GM21737 (cell line): ENCODE measurements around the gene EXOC2.

ENCODE experiments used
- ATAC-seq: cut with Tn5 transposase; IDR thresholded peaks from one replicate; pipeline ENCODE4 v1.9.1; 2021; ENCODE audit warnings: mild to moderate bottlenecking, moderate library complexity; ENCODE audit not compliant: unreplicated experiment

Gene EXOC2

DNA sequence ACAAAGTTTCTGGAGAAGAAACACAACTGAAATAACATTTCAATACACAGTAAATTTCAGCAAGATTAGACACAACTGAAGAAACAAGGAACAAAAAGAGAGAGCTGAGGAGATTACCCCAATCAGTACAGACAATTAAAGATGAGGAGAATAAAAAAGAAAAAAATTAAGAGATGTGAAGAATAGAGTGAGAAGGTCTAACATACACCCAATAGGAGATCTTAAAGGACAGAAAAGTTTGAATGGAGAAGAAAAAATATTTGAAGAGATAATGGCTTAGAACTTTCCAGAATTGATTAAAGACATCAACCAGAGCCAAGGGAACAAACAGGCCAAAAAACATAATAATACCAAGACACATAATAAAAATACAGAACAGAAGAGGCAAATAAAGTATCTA is 152.4 kb downstream of the EXOC2 start:
- ATAC-seq = no peak

DNA sequence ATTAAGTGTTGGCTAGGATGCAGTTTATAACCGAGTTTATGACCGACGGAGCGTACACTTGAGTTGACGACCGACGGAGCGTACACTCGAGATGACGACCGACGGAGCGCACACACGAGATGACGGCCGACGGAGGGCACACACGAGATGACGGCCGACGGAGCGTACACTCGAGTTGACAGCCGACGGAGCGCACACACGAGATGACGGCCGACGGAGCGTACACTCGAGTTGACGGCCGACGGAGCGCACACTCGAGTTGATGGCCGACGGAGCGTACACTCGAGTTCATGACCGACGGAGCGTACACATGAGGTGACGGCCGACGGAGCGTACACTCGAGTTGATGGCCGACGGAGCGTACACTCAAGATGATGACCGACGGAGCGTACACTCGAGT is 155.8 kb downstream of the EXOC2 start:
- no peak for ATAC-seq

DNA sequence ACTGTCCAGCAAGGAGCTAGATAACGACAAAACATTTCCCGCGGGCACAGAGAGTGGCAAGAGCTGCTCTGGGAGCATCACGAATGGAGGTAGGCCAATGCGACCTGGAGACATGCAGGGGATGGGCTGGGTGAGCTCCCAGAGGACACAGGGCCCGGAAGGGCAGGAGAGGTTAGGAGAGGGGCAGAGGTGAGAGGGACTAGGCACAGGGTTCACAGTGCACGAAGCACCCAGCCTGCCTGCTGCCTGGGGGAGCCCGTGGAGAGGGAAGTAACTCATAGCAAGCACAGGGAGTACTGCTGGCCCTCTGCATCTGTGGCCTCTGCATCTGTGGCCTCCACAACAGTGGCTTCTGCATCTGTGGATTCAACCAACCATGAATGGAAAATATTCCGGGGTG is 162.5 kb downstream of the EXOC2 start:
- ATAC-seq = no peak

DNA sequence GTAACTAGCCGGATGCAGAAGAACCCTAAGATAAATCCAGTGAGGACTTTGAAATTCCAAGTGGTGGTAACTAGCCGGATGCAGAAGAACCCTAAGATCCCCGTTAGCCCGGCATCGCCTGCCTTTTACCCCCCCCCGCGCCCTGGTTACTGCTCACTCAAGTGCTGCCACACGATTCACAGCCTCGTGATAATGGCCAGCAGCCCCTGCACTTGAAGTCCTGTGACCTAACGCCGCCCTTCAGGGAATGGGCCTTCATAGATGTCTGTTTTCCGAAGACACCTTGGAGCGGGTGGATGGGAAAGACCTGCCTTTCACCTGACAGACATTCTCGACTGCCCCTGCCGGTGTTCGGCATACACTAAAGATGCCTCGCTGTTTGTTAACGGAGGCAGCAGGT is 163.9 kb downstream of the EXOC2 start:
- ATAC-seq = no peak

DNA sequence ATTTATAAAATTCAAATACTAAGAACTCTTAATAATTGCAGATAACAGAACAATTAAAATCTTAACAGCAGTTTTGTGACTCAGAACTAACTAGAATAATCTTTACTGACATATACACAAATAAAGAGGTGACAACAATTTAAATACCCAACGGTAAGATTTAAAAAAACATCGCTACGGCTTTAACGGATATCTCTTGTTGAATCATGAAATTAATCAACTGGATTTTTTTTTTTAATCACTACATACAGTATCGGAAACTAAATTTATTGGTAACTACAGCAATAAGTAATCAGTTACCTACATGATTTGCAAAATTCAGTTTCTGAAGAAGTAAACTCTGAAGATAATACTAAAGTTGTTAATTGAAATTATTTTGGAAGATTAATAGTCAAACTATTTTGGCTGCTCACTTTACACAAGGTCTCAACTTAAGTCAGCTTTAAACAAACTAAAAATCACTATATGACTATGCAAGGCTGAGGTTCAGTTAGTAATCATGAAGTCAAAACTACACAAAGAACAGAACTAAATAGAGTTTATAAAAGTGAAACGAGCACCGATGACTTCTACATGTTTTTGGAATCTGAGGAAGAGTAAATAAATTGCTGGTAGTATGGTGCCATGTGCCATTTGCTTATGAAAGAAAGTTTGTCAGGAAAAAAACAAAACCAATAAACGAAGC is 164.8 kb downstream of the EXOC2 start:
- ATAC-seq = no peak

DNA sequence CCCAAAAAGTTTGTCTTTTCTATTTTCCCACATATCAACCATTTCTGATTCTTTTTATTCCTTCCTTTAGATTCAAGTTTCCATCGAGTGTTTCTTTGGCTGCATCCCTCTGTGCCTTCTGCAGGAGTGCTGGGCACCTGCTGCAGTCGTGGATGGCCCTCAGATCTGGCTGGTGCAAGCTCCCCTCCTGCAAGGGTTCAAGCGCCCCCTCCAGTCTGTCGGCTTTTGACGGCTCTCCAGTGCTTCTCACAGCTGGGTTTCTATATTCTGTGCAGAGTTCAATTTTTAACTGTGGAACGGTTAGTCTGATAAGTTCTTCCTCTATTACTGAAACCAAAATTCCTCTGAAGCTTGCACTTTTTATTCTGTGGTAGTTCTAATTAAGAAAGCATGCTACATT is 168.1 kb downstream of the EXOC2 start:
- no peak for ATAC-seq

DNA sequence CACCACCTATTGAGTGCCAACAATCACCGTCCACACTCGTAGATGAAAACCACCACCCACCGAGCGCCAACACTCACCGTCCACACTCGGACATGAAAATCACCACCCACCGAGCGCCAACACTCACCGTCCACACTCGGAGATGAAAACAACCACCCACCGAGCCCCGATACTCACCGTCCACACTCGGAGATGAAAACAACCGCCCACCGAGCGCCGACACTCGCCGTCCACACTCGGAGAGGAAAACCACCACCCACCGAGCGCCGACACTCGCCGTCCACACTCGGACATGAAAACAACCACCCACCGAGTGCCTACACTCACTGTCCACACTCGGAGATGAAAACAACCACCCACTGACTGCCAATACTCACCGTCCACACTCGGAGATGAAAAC is 172.1 kb downstream of the EXOC2 start:
- no peak for ATAC-seq

DNA sequence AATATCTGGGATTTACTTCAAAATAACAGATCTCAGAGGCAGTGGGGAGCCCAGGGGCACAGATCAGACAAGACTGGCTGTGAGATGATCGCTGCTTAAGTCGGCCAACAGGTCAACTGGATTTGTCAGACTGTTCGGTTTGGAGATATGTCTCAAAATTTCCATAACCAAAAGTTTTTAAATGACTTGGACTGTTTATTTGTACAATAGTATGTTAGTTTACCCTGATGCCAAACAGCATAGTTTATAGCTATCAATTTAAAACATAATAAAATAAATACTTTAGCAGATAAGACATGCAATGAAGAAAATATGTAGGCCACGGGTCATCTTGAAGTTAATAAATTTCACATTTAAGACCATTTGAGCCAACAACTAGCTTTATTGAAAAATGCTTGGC is 174.7 kb downstream of the EXOC2 start:
- no peak for ATAC-seq

DNA sequence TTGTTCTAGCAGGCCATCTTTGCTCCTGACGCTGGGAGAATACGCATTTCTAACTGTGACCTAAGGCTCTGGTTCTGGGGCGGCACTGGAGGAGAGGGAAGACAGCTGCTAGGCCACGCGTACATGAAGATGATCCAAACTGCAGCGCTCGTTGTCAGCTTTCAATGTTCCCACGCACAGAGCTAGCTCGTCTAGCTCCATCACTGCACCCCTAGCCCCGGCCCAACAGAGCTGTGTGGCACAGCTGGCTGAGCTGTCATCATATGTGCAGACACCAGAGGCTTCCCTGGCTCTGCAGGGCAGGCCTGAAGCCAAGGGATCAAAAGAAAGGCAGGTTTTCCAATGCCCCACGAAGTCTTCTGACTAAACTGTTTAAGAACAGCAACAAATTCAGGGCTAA is 176.7 kb downstream of the EXOC2 start:
- ATAC-seq = no peak

DNA sequence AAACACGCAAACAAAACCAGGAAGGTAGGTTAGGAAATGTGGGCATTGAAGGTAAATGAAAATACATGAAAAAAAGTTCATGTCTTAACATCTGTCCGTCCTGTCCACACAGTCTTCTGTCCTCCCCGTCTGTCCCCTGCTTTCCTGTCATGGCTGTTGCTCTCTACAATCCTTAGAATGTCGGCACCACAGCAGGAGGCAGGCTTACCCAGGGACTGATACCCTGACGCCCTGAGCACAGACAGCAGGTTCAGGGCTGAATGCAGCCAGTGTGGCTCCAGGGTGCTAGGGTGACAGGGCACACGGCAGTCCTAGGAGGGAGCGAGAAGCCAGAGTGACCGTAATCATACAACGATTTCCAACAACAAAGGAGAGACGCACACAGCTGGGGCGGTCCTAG is 177.7 kb downstream of the EXOC2 start:
- no peak for ATAC-seq

DNA sequence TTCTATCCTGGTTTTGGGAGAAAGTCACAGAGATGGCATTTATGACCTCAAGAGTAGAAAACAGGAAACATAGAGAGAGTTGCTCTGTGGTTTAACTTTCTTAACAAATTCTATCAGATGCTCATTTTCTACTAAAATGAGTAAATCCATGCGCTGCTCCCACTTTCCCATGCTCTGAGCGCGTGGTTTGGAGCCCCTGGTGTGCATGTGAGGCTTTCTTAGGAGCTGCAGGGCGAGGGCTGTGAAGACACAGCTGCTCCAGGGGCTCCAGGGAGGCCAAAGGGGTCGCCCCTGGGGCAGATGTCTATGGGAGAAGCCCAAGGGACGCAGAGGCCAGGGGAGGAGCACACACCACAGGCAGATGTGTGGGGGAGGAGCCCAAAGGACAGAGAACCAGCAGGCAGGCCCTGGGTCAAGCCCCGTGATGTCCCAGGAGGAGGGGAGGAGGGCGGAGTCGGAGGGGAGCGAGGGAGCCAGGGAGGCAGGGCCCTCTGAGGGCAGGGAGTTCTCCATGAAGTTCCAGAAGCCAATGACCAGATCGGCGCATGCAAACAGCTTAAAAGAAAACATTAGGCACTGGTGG is 178.5 kb downstream of the EXOC2 start:
- no peak for ATAC-seq

DNA sequence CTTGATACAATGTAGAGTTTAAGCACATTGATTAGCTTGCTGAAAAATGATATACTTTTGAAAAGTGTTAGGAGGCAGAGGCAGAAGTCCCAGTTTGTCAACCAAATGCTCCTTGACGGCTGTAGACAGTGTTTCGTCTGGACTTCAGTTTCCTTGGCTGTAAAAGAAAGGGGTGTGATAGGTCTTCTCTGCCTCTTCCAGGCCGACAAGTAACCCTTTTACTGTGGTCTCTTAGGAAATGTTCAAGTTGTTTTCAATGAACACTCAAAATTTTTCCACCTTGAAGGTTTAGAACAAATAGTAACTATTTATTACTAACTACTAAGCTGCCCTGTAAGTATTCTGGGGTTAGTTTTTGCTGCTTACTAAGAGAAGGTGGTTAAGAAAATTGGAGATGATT is 179.0 kb downstream of the EXOC2 start:
- ATAC-seq = no peak

DNA sequence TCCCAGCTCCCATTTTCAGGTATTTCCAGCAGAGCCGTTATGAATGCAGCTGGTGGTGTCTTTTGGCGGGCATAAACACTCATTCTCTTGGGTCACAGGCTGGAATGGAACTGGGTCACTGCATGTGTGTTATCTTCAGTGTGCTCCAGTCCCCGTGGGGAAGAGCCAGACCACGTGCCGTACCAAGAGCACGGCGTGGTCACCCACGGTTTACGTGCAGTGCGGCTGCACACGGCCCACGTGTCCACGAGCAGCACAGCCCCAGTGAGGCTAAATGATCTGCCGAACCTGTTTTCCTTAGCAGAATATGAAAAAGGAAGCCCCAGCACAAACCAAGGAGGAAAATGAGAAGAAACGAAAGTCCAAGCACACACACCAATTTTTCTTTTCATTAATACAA is 179.9 kb downstream of the EXOC2 start:
- ATAC-seq = no peak

DNA sequence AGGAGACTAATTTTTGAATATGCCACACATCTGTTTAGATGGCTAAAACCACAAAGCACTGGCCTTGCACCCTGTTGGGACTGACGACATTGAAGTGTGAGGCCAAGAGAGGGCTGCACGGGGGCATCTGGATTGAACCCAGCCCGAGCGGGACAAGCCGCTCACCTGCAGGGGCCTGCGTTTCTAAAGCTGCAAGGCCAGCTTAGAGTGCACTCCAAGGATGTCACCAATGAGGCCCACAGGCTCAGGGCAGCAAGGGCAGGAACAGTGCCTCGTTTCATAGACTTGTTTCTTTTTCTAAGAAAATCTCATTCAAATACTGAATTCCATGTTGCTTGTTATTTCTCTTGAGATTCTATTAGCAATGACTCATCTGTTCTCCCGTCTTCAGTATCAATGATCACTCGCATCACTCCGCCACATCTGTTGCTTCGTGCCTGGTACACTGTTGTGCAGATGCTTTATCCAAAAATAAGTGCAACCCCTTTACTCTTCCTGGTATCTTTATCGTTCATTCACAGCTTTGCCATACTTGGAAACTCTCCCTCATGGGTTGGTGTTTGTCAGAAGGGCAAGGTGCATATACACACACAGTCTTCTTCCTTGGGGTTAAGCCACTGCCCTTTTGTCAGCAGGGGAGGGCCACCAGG is 181.3 kb downstream of the EXOC2 start:
- no peak for ATAC-seq

DNA sequence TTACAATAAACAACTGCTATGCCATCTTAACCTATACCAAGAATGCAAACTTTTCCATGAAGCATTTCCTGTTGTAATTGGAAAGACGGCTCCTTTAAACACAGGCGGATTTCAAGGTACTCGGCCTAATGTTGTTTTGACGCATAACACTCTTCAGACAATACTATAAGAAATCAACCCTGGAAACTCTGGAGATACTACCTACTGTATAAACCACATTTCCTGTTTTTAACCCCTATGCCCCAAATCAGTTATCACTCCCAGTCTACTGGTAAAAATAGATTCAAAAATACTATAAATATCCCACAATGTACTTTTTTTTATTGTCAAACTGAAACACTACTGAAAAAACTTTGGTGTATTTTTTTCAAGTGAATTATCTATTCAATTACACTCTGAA is 183.3 kb downstream of the EXOC2 start:
- ATAC-seq = no peak

DNA sequence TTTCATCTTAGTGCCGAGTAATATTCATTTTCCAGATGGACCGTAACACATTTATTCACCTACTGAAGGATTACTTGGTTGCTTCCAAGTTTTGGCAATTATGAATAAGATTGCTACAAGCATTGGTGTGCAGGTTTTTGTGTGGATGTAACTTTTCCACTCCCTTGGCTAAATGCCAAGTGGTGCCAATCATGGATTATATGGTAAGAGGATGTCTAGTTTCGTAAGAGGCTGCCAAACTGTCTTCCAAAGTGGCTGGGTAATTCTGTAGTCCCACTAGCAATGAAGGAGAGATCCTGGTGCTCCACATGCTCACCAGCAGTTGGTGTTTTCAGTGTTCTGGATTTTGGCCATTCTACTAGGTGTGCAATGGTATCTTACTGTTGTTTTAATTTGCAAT is 184.3 kb downstream of the EXOC2 start:
- ATAC-seq = no peak

DNA sequence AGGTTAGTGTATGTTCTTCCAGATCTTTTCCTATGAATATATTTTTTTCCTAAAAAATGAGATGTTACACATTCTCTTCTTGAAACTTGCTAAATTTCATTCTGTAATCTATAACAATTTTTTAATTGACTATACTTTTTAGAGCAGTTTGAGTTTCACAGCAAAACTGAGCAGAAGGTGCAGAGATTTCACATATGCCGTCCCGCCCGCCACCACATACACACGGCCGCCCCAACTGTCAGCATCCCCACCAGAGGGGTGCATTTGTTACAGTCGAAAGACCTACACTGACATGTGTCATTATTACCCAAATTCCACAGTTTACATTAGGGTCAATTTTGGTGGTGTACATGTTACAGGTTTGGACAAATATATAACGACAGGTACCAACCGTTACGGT is 184.9 kb downstream of the EXOC2 start:
- no peak for ATAC-seq

DNA sequence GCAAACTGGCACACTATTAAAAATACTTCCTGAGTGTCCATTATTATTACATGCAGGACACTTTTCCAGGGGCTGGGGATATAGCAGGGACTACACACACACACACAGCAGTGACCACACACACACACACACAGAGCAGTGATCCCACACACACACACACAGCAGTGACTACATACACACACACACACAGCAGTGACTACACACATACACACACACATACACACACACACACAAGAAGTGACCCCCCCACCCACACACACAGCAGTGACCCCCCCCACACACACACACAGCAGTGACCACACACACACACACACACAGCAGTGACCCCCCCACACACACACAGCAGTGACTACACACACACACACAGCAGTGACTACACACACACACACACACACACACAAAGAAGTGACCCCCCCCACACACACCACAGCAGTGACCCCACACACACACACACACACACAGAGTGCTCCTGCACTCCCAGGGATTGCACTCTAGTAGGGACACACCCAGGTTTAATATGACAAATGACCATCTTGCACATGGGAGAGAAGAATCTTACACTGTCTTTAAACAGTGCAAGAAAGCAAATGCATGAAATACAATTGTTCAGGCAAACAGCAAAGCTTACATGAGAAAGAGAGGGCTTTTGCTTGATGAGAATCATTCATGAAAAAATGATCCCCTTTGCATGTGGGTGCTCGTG is 185.9 kb downstream of the EXOC2 start:
- ATAC-seq = no peak

DNA sequence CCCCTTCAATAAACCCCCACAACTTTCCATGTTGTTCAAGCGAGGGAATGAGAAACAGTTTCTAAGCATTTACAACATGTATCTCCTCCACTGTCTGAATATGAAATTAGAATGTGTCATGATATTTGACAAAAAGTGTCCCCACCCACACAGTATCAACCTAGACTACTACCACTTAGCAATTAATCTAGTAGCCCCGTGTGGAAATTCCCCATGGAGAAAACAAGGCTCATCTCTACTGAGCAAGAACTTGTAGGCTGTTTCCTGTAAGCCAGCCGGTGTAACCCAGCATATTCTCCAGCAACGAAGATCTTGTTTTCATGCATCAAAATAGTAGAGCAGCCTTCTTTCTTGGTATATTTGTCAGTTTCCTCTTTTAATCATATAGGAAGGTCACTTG is 186.4 kb downstream of the EXOC2 start:
- no peak for ATAC-seq

DNA sequence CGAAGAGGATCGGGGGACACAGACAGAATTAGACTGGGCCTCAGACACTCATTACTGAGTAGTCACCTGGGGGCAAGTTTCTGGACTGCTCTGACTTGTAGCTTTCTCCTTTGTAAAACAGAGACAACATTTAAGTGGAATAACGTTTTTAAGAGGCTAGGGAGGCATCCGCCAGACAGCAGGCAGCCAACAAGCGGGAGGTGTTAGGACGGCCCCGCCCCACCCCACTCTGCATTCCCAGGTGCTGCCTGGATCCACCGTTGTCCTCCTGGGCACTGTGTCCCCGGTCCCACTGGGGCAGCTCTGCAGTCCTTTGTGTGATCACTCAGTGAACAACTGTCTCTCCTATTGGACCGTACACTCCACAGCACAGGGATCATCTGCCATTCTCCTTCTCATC is 187.6 kb downstream of the EXOC2 start:
- no peak for ATAC-seq

DNA sequence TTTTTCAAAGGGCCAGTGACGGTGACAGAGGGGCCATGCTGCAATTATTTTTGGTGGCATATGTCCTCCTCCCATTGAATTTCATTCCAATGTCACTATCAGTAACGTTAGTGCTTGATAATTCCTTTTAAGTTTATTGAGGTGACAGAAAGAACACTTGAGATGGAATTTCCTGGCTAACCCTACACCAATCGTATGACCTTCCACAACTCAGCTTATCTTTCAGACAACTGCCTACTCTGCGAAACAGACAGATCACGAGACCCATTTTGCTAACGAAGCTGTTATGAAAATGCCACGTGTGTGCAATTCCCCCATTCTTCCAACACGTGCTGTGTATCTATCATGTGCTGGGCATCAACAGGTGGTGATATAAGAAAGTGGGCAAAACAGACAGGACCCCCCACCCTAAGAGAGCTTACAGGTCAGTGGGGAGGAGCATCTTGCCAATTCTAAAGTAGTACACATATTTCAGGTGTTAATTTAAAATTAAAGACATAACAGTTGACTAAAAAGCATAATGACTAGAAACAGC is 188.4 kb downstream of the EXOC2 start:
- ATAC-seq = no peak
